ENCODE results near the gene ANO1. TPM values are rescaled to one million over a fixed set of nuclear protein-coding genes. Genes with fewer than 3 reads are reported as not detected.
A peak's percentile ranks its signal among the peaks of the same experiment; 100 is the strongest.

The ANO1 gene
- total RNA-seq, 2 experiments from 2014 or later, result not detected

DNA sequence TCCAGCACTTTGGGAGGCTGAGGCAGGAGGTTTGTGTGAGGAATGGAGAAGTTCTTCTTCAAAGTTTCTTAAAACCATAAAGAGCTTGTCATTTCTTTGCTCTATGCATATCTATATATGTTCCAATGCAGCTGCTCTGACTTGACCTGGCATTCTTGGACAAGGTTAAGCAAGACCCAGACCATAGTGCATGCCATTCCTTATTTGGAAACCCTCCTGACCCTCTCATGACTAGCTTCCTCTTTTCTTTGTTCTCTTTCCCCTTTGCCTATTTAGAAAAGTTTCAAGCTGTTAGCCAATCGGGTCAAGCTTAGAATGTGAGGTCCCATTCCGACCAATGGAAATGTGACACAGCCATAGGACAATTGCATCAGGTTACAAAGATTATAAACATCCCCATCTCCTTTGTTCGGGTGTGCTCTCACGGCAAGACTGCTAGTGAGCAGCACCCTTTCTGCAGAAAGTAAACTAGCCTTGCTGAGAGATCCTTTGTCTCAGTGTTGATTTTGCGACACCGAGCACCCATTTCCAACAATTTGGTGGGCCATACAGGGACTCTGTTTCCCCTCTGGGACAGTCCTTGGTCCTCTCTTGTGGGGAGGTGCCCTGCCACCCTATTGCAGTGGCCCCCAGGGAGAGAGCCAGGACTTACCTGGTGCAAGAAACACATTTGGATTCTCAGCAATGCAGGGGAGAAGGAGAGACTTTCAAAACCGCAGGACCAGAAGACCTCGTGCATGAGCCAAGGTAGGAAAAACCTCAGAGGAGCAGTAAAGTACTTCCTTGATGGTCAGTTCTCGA lies 39.9 kb upstream of the ANO1 start:
- Mint-ChIP-seq H3K9me3 (peaks cover 12% of the 10 kb centered on the region), H3K27ac (no peak overlapping the region), H3K4me1 (no peaks in the 10 kb centered on the region), H3K4me3 (no peak overlapping the region), H3K27me3 (peaks cover 4% of the 10 kb centered on the region), H3K36me3 (ENCODE audit: low read depth) (no peaks in the 10 kb centered on the region)
- CTCF ChIA-PET, result no interaction called here
- POLR2A ChIA-PET, result no interaction called here
- no peak for DNase-seq

DNA sequence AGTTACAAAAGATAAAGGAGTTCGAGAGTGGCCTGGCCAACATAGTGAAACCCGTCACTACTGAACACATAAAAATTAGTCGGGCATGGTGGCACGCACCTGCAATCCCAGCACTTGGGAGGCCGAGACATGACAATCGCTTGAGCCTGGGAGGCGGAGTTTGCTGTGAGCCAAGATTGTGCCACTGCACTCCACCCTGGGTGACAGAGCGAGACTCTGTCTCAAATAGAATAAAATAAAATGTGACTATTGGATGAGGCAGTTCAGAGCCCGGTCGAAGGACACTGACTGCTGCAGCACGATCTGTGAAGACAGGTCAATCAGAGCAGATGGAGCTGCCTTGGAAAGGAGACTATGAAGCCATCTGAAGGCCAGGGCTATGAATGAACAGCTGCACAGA lies 37.7 kb upstream of the ANO1 start:
- ChIA-PET CTCF (no interaction called here), POLR2A (no interaction called here)
- no peak for DNase-seq
- Mint-ChIP-seq H3K27me3 (peaks cover 9% of the 10 kb centered on the region), H3K27ac (no peak overlapping the region), H3K36me3 (ENCODE audit: low read depth) (no peaks in the 10 kb centered on the region), H3K9me3 (peaks cover 12% of the 10 kb centered on the region), H3K4me3 (no peak overlapping the region), H3K4me1 (no peaks in the 10 kb centered on the region)

DNA sequence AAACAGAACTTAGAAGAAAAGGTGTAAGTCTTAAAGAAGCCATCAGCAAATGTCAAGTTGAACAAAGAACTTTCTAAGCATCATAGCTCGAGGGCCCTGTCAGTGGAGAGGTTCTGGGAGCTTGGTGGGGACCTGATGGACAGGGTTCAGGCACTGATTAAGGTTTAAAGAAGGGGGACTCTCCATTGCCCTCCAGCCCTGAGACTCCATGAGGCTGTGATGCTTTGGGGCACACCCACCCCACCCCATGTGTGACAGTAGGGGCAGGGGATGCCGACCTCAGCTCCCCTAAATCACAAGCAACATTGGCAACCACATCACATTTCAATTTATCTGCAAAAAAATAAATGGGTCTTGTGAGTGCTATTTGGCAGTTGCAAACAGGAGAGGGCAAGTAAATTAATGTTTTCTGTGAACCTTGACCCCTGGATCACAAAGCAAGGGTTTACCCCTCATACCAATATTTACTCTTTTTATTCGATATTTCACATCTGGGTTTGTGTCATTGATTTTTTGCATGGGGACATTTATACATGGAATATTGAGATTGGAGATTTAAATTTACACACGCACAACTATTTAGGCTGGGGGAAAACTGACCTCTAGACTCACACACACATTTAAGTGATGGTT lies 37.1 kb upstream of the ANO1 start:
- ChIA-PET CTCF (interaction anchor here (0.6 to 0.9 kb wide), 2 partner anchors 9 to 434 kb away, joined by 3 to 4 read pairs; no protein-coding TSS in a partner anchor), POLR2A (no interaction called here)
- Mint-ChIP-seq H3K36me3 (ENCODE audit: low read depth) (no peaks in the 10 kb centered on the region), H3K27me3 (peaks cover 9% of the 10 kb centered on the region), H3K4me3 (no peak overlapping the region), H3K27ac (no peak overlapping the region), H3K4me1 (no peaks in the 10 kb centered on the region), H3K9me3 (peaks cover 12% of the 10 kb centered on the region)
- DNase-seq, result no peak

DNA sequence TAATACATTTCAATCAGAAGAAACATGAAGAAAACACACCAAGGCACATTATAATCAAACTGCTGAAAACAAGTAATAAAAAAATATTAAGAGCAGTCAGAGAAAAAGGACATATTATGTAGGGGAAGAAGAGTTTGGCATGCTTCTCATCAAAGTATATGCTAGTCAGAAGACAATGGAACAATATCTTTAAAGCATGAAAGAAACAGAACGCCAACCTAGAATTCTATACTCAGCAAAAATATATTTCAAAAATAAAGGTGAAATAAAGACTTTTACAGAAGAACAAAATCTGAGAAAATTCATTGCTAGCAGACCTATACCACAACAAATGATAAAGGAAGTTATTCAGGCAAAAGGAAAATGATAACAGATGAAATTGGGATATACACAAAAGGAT lies 34.6 kb upstream of the ANO1 start:
- Mint-ChIP-seq H3K27ac (no peak overlapping the region), H3K4me3 (no peak overlapping the region), H3K36me3 (ENCODE audit: low read depth) (no peaks in the 10 kb centered on the region), H3K4me1 (no peaks in the 10 kb centered on the region), H3K27me3 (peaks cover 14% of the 10 kb centered on the region), H3K9me3 (peaks cover 12% of the 10 kb centered on the region)
- DNase-seq, result no peak
- ChIA-PET CTCF (no interaction called here), POLR2A (no interaction called here)

DNA sequence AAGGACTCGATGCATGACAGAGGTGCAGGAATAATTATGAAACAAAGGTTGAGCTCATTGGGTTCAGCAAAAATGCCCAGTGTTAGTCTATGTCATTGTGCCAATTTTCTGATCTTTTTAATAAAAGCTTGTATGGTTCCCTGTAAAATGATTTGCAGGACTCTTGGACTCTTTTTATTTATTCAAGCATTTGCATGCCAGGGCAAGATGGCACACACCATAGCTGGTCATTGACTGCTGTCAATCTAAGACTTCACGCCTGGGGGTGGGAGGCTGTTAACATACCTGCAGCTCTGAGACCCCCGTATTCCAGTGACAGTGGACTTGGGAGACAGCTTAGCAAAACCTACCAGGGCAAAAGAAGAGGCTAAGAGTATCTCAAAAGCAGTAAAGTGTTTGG lies 32.0 kb upstream of the ANO1 start:
- POLR2A ChIA-PET, result no interaction called here
- Mint-ChIP-seq H3K9me3 (peaks cover 10% of the 10 kb centered on the region), H3K27ac (peak overlapping the region; percentile 52), H3K4me1 (no peaks in the 10 kb centered on the region), H3K4me3 (no peak overlapping the region), H3K36me3 (ENCODE audit: low read depth) (no peaks in the 10 kb centered on the region), H3K27me3 (peaks cover 20% of the 10 kb centered on the region)
- DNase-seq, result no peak
- CTCF ChIA-PET, result interaction anchor here (1.6 kb wide), 1 partner anchor 12 kb away, joined by 3 read pairs; no protein-coding TSS in a partner anchor

DNA sequence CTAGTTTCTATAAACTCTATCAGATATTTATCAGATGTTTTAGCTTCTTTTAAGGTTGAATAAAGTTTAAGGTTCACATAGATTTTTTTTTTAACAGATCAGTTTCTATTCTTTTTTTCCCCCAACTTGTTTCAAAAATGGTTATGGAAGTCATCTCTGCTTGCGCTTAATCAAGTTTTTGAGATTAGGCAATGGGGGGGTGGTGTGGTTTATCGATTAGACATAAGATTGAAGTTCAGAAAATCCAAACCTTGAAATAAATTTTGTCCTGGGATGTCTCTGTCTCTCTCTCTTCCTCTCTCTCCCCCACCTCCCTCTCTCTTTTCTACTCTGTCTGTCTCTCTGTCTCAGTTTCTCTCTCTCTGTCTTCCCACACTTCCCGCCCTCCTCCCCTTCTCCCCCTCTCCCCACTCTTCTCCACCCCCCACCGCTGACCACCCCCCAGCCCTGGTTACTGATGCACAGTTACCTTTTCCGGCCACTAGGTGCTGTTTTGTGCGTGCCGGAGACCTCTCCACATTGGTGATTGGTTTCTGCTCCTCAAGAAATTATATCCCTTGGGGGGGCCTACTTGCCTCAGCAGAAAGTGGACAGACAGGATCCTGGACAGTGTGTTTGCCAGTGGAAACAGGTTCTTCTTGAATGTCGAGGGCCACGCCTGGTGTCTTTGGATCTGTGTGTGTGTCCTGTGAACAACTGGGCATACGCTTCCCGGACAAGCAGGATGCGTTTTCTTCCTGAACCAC lies 29.7 kb upstream of the ANO1 start:
- no peak overlapping the region for H3K4me3 Mint-ChIP-seq
- no peaks in the 10 kb centered on the region for H3K4me1 Mint-ChIP-seq
- H3K9me3 Mint-ChIP-seq, result no peaks in the 10 kb centered on the region
- POLR2A ChIA-PET, result no interaction called here
- DNase-seq, result no peak
- no peak overlapping the region for H3K27ac Mint-ChIP-seq
- H3K27me3 Mint-ChIP-seq, result peaks cover 24% of the 10 kb centered on the region
- CTCF ChIA-PET, result no interaction called here
- H3K36me3 Mint-ChIP-seq (ENCODE audit: low read depth), result no peaks in the 10 kb centered on the region

DNA sequence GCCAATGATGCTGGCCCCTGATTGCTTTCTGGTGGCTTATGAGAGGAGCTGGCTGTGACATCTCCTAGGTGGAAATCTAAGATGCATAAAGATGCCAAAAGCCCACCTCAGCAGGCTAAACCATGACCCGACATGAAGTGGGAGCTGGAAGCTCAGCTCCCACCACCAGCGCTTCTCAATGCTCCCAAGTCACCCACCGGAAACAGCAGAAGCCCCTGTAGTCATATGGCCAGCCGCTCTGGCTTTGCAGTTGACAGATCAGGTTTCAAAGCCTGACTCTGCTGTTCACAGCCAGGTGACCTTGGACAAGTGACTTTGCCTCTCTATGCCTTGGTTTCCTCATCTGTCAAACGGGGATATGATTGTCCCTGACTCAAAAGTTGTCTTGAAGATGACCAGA lies 29.1 kb upstream of the ANO1 start:
- no peaks in the 10 kb centered on the region for H3K36me3 Mint-ChIP-seq (ENCODE audit: low read depth)
- H3K4me3 Mint-ChIP-seq, result no peak overlapping the region
- DNase-seq, result no peak
- peaks cover 26% of the 10 kb centered on the region for H3K27me3 Mint-ChIP-seq
- no peaks in the 10 kb centered on the region for H3K4me1 Mint-ChIP-seq
- H3K27ac Mint-ChIP-seq, result no peak overlapping the region
- CTCF ChIA-PET, result interaction anchor here (0.9 kb wide), 1 partner anchor 44 kb away, joined by 3 read pairs; no protein-coding TSS in a partner anchor
- H3K9me3 Mint-ChIP-seq, result no peaks in the 10 kb centered on the region
- POLR2A ChIA-PET, result no interaction called here

DNA sequence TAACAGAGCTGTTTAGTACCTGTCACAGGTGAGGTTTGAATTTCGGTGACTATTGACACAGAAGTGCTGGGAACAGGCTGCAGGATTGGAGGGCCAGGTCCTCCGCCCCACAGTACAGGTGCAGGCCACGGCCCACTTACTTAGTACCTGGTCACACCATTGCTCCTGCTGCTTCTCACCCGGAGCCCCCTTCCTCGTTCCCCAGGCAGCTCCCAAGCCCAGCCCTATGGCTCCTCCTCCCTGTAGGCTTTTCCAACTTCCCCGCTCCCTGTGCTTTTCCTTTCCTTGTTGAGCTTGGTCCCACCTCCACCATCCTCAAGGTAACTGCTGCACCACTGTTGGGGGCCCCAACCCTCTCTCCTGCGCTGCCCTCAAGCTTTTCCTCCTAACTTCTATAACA lies 27.9 kb upstream of the ANO1 start:
- POLR2A ChIA-PET, result no interaction called here
- H3K4me3 Mint-ChIP-seq, result no peak overlapping the region
- no peaks in the 10 kb centered on the region for H3K9me3 Mint-ChIP-seq
- CTCF ChIA-PET, result no interaction called here
- no peak overlapping the region for H3K27ac Mint-ChIP-seq
- H3K4me1 Mint-ChIP-seq, result no peaks in the 10 kb centered on the region
- peaks cover 22% of the 10 kb centered on the region for H3K27me3 Mint-ChIP-seq
- no peak for DNase-seq
- H3K36me3 Mint-ChIP-seq (ENCODE audit: low read depth), result no peaks in the 10 kb centered on the region

DNA sequence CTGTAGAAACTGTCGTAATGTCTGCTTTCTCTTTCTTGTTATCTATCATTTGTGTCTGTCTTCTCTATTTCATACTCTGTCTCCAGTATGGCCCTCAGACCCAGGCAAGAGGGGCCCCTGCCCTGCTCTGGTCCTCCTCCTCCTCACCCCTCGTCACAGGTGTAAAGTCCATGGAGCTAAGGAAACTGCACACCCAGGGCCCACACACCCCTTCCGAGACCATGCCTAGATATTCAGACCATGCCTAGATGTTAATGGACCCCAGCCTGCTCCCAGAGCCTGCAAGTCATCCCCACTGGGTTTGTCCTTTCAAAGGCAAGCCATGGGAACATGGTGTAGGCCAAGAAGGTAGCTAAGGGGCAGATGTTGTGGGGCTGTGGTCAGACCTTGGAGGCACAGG lies 24.1 kb upstream of the ANO1 start:
- Mint-ChIP-seq H3K9me3 (peaks cover 4% of the 10 kb centered on the region), H3K4me3 (no peak overlapping the region), H3K4me1 (no peaks in the 10 kb centered on the region), H3K27me3 (peaks cover 22% of the 10 kb centered on the region), H3K36me3 (ENCODE audit: low read depth) (no peaks in the 10 kb centered on the region), H3K27ac (no peak overlapping the region)
- ChIA-PET CTCF (no interaction called here), POLR2A (no interaction called here)
- DNase-seq, result no peak

DNA sequence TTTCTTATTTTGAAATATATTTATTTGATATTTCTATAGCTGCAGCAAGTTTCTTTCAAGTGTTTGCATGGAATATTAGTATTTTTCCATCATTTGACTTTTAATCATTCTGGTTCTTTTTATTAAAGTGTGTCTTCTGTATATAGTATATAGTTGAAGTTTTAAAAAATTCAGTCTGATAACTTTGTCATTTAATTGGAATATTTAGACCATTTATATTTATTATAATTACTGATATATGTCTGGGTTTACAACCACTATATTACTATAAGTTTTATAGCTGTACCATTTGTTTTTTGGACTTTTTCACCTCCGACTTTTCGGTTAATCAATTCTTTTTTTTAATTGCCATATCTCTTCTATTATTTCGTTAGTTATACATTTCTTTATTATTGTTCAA lies 22.7 kb upstream of the ANO1 start:
- Mint-ChIP-seq H3K4me3 (no peak overlapping the region), H3K36me3 (ENCODE audit: low read depth) (no peaks in the 10 kb centered on the region), H3K27ac (no peak overlapping the region), H3K27me3 (peaks cover 18% of the 10 kb centered on the region), H3K4me1 (no peaks in the 10 kb centered on the region), H3K9me3 (peaks cover 4% of the 10 kb centered on the region)
- no peak for DNase-seq
- ChIA-PET CTCF (no interaction called here), POLR2A (no interaction called here)

DNA sequence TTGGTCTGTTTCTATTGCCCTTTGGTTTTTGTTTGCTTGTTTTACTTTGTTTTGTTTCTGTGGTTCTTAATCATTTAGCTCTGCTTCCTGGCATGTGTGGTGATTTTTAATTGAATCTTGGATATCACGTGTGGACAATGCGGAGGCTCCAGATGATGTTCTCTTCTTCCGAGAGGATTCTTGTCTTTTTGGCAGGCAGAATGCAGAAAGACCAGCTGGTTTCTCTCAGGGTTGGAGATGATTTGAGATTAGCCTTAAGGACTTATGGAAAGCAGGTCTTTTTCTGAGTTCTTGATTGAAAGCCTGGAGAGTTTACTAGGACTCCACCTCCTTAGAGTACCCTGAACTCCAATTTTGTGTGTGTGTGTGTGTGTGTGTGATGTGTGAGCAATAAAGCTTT lies 21.0 kb upstream of the ANO1 start:
- H3K4me3 Mint-ChIP-seq, result no peak overlapping the region
- DNase-seq, result no peak
- POLR2A ChIA-PET, result no interaction called here
- H3K4me1 Mint-ChIP-seq, result no peaks in the 10 kb centered on the region
- no peak overlapping the region for H3K27ac Mint-ChIP-seq
- CTCF ChIA-PET, result no interaction called here
- peaks cover 4% of the 10 kb centered on the region for H3K9me3 Mint-ChIP-seq
- H3K27me3 Mint-ChIP-seq, result peaks cover 16% of the 10 kb centered on the region
- H3K36me3 Mint-ChIP-seq (ENCODE audit: low read depth), result no peaks in the 10 kb centered on the region

DNA sequence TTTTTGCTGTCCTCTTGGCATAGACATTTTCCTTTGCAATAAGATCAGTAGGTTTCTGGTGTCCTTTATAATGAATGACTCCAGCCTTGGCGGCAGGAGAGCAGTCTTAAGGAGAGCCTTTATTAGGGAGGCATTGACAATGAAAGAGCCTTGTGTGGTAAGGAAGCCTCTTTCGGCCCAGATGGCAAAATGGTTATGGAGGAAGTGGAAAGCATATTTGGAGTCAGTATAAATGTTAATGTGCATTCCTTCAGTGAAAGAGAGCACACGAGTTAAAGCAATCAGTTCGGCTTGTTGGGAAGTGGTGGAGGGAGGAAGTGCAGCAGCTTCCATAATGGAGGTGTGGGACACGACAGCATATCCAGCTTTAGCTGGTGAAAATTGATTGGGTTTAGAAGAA lies 18.1 kb upstream of the ANO1 start:
- POLR2A ChIA-PET, result no interaction called here
- Mint-ChIP-seq H3K4me1 (no peaks in the 10 kb centered on the region), H3K9me3 (peaks cover 4% of the 10 kb centered on the region), H3K27me3 (peaks cover 7% of the 10 kb centered on the region), H3K36me3 (ENCODE audit: low read depth) (no peaks in the 10 kb centered on the region), H3K4me3 (no peak overlapping the region), H3K27ac (no peak overlapping the region)
- no peak for DNase-seq
- CTCF ChIA-PET, result no interaction called here

DNA sequence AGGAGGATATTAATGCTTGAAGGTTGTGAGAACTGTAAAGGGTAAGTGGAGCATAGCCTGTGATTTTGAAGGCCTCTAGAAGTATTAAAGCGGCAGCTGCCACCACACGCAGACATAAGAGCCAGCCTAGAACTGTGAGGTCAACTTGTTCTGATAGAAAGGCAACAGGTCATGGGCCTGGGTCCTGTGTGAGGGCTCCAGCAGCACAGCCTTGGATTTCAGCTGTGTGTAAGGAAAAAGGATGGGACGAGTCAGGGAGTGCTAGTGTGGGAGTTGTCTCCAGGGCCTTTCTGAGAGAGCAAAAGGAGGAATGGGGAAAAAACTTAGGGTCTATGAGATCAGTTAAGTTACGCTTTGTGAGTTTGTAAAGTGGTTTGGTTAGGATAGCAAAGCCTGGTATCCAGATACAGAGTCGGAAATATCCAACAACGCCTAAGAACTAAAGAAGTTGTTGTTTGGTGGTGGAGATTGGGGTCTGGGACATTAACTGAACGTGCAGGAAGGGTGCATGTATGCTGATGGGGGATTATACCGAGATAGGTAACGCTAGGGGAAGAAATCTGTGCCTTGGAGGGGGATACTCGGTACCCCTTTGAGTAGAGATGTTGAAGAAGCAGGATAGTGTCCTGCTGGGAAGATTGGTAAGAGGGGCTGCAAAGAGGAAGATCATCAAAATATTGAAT lies 17.4 kb upstream of the ANO1 start:
- no peak for DNase-seq
- POLR2A ChIA-PET, result no interaction called here
- Mint-ChIP-seq H3K4me1 (no peaks in the 10 kb centered on the region), H3K9me3 (peaks cover 4% of the 10 kb centered on the region), H3K27ac (no peak overlapping the region), H3K36me3 (ENCODE audit: low read depth) (no peaks in the 10 kb centered on the region), H3K4me3 (no peak overlapping the region), H3K27me3 (peaks cover 7% of the 10 kb centered on the region)
- CTCF ChIA-PET, result no interaction called here

Data from activated CD4-positive, alpha-beta T cell treated with anti-CD3 and anti-CD28 coated beads, Interleukin-2, amount 10 ng/mL, durations not matched to agents 7 days and 5 days (primary cell).